PC-9 (cell line): ENCODE results near the gene LRMDA. TPM values are rescaled to one million over a fixed set of nuclear protein-coding genes. Genes with fewer than 3 reads are reported as not detected.

Source experiments
- BruUV-seq: library from RNA; stranded (reverse); fragments of 400-500 nt; replicated peaks from 2 replicates; lab custom pipeline; 2021; lab: Mats Ljungman, UMichigan
- CTCF ChIA-PET: fragments of 300-600 bp; sonication (Branson Sonifier 250); formaldehyde crosslinking; loops from one replicate; lab custom pipeline; 2022; ENCODE audit warnings: antibody characterized with exemption; lab: Charles Lee
- POLR2A ChIA-PET: fragments of 300-600 bp; sonication (Branson Sonifier 250); formaldehyde crosslinking; loops from one replicate; lab custom pipeline; 2022; ENCODE audit warnings: antibody characterized with exemption; ENCODE audit not compliant: unreplicated experiment; lab: Charles Lee
- DNase-seq, 2 experiments: peaks; one replicate each; pipeline versions ENCODE4 v3.0.0 to v3.0.0-alpha.2; 2015 to 2022; ENCODE audit warnings: mixed read lengths in 1 of 2
- H2AFZ ChIP-seq: fragments of 200-600 bp; sonication (generic); 2 replicates; pipeline ENCODE4 v1.8.1; 2017; ENCODE audit warnings: antibody characterized with exemption
- H3F3A ChIP-seq: fragments of 200-600 bp; sonication (generic); 2 replicates; pipeline ENCODE4 v1.8.1; 2017; ENCODE audit warnings: antibody characterized with exemption, mild to moderate bottlenecking, low read depth; ENCODE audit not compliant: insufficient read depth
- H3K27ac ChIP-seq: fragments of 200-600 bp; sonication (generic); 2 replicates; pipeline ENCODE4 v1.6.1; 2016; ENCODE audit warnings: mixed run types
- H3K27me3 ChIP-seq: fragments of 200-600 bp; sonication (generic); 2 replicates; pipeline ENCODE4 v1.6.1; 2016; ENCODE audit warnings: low read depth, mixed run types; ENCODE audit not compliant: insufficient read depth
- H3K36me3 ChIP-seq: fragments of 200-600 bp; sonication (generic); 2 replicates; pipeline ENCODE4 v1.6.1; 2016; ENCODE audit warnings: low read depth, mixed run types
- H3K4me1 ChIP-seq: fragments of 200-600 bp; sonication (generic); replicated peaks from 2 replicates; pipeline ENCODE4 v1.6.1; 2016; ENCODE audit warnings: mixed run types; ENCODE audit not compliant: insufficient read depth
- H3K4me2 ChIP-seq: fragments of 200-600 bp; sonication (generic); 2 replicates; pipeline ENCODE4 v1.6.1; 2017; ENCODE audit warnings: mixed run types
- H3K4me3 ChIP-seq: fragments of 200-600 bp; sonication (generic); 2 replicates; pipeline ENCODE4 v1.6.1; 2016; ENCODE audit warnings: mixed run types
- H3K79me2 ChIP-seq: fragments of 200-600 bp; sonication (generic); 2 replicates; pipeline ENCODE4 v1.6.1; 2017; ENCODE audit warnings: low read depth, mixed run types
- H3K9me2 ChIP-seq: fragments of 200-600 bp; sonication (generic); 2 replicates; pipeline ENCODE4 v1.8.1; 2017; ENCODE audit warnings: mild to moderate bottlenecking; ENCODE audit not compliant: insufficient read depth
- H3K9me3 ChIP-seq: fragments of 200-600 bp; sonication (generic); 2 replicates; pipeline ENCODE4 v1.8.1; 2016; ENCODE audit warnings: low read depth; ENCODE audit not compliant: insufficient read depth
- H4K20me1 ChIP-seq: fragments of 200-600 bp; sonication (generic); 2 replicates; pipeline ENCODE4 v1.8.1; 2017; ENCODE audit not compliant: insufficient read depth
- EZH2 ChIP-seq: fragments of 200-600 bp; sonication (generic); IDR thresholded peaks from 2 replicates; pipeline ENCODE4 v1.8.0; 2017; ENCODE audit warnings: antibody characterized with exemption, low read depth
- intact Hi-C: fragments of 100-400 bp; cut with micrococcal nuclease; formaldehyde crosslinking; loops from one replicate; pipeline ENCODE4 v1.10.0; 2022; ENCODE audit not compliant: unreplicated experiment
- total RNA-seq: library from RNA; stranded (reverse); gene quantifications from 2 replicates; pipeline ENCODE4 v1.2.3, GENCODE V29; 2021
- TF ChIP-seq, protein P1 (sequence below): fragments of 200-600 bp; sonication (generic); conservative IDR thresholded peaks from 2 replicates; pipeline ENCODE4 v1.6.1; 2017; ENCODE audit warnings: mixed run types, antibody characterized with exemption, mild to moderate bottlenecking, moderate library complexity

Gene LRMDA
- total RNA-seq, 1 experiment from 2014 or later: not detected

DNA sequence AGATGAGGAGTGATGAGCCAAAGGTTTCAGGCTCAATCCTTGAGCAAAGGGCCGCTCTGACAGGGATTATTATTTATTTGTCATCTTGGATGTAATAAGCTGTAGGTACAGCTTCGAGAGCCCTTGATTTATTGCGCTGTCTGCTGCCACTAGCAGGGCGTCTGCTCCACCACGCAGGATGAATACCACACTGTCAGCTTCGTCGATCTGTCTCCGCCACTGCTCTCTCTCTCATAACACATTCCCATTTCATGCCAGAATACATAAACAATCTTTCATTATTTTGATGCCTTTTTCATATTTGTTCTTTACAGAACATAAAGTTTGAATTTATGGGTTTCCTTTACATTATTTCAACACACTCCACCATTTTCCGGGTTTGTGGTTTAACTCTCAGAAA lies 276.6 kb downstream of the LRMDA start:
- no peaks in the 10 kb centered on the region for H3K79me2 ChIP-seq
- H3K27me3 ChIP-seq: no peaks in the 10 kb centered on the region
- H3K4me3 ChIP-seq: no peak overlapping the region
- no peak overlapping the region for H3K4me2 ChIP-seq
- no peaks in the 10 kb centered on the region for H3K9me2 ChIP-seq
- no peaks in the 10 kb centered on the region for H3K36me3 ChIP-seq
- no peaks in the 10 kb centered on the region for H3F3A ChIP-seq
- no peaks in the 10 kb centered on the region for H3K4me1 ChIP-seq
- ChIA-PET CTCF (no interaction called here), POLR2A (no interaction called here)
- DNase-seq: no peak
- H3K27ac ChIP-seq: no peak overlapping the region
- intact Hi-C loops: no loop called here
- H4K20me1 ChIP-seq: no peaks in the 10 kb centered on the region
- H3K9me3 ChIP-seq: no peaks in the 10 kb centered on the region
- no TSS peak for BruUV-seq
- TF ChIP-seq, protein P1, sequence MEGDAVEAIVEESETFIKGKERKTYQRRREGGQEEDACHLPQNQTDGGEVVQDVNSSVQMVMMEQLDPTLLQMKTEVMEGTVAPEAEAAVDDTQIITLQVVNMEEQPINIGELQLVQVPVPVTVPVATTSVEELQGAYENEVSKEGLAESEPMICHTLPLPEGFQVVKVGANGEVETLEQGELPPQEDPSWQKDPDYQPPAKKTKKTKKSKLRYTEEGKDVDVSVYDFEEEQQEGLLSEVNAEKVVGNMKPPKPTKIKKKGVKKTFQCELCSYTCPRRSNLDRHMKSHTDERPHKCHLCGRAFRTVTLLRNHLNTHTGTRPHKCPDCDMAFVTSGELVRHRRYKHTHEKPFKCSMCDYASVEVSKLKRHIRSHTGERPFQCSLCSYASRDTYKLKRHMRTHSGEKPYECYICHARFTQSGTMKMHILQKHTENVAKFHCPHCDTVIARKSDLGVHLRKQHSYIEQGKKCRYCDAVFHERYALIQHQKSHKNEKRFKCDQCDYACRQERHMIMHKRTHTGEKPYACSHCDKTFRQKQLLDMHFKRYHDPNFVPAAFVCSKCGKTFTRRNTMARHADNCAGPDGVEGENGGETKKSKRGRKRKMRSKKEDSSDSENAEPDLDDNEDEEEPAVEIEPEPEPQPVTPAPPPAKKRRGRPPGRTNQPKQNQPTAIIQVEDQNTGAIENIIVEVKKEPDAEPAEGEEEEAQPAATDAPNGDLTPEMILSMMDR: no peak
- no peak for TF ChIP-seq EZH2
- no peak overlapping the region for H2AFZ ChIP-seq

DNA sequence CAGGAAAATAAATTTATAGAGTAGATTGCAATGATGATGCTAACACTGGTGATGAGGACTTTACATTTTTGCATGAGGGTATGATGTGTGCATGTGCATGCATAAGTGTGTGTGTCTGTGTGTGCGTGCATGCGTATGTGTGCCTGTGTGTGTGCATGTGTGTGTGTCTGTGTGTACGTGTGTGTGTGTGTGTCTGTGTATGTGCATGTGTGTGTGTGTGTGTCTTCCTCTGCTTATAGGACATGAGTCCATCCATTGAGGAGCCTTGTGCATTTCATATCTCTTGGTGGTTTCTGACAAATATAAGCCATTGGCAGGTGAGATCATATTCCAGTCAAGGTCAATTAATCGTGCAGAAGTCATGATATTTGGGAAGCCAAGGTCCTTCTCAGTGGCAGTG lies 277.8 kb downstream of the LRMDA start:
- ChIA-PET CTCF (no interaction called here), POLR2A (no interaction called here)
- H3K4me1 ChIP-seq: no peaks in the 10 kb centered on the region
- no peak overlapping the region for H3K27ac ChIP-seq
- no peak overlapping the region for H3K4me2 ChIP-seq
- H3K36me3 ChIP-seq: no peaks in the 10 kb centered on the region
- H3K9me2 ChIP-seq: no peaks in the 10 kb centered on the region
- no peaks in the 10 kb centered on the region for H3K27me3 ChIP-seq
- intact Hi-C loops: no loop called here
- TF ChIP-seq, protein P1: no peak
- TF ChIP-seq EZH2: no peak
- no TSS peak for BruUV-seq
- no peaks in the 10 kb centered on the region for H4K20me1 ChIP-seq
- no peak overlapping the region for H2AFZ ChIP-seq
- no peak for DNase-seq
- H3K79me2 ChIP-seq: no peaks in the 10 kb centered on the region
- no peaks in the 10 kb centered on the region for H3K9me3 ChIP-seq
- no peaks in the 10 kb centered on the region for H3F3A ChIP-seq
- no peak overlapping the region for H3K4me3 ChIP-seq

DNA sequence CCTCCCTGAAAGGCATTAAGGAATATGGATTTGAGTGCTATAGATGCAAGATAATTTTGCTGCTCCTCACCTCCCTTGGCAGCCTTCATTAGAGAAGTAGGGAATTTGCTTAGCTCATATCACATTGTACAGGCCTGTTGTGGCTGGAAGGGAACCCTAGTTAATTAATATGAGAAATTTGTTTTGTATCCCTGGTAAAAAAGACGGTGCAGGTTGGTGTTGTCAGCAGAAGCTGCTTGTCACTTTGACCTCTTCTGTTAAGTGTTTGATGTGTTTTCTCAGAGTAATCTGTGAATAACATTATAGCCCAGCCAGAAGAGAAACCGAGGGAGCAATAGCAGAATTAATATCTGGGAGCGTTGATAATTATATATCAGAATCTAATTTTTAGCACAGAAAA lies 278.4 kb downstream of the LRMDA start:
- TF ChIP-seq, protein P1: no peak
- no peak for TF ChIP-seq EZH2
- H3K79me2 ChIP-seq: no peaks in the 10 kb centered on the region
- no peaks in the 10 kb centered on the region for H3K36me3 ChIP-seq
- no peak overlapping the region for H3K4me3 ChIP-seq
- intact Hi-C loops: no loop called here
- H4K20me1 ChIP-seq: no peaks in the 10 kb centered on the region
- CTCF ChIA-PET: no interaction called here
- H3K27ac ChIP-seq: no peak overlapping the region
- no peak for DNase-seq
- H2AFZ ChIP-seq: no peak overlapping the region
- H3K9me2 ChIP-seq: no peaks in the 10 kb centered on the region
- H3K4me2 ChIP-seq: no peak overlapping the region
- no peaks in the 10 kb centered on the region for H3K9me3 ChIP-seq
- H3K4me1 ChIP-seq: no peaks in the 10 kb centered on the region
- no TSS peak for BruUV-seq
- no peaks in the 10 kb centered on the region for H3F3A ChIP-seq
- POLR2A ChIA-PET: no interaction called here
- no peaks in the 10 kb centered on the region for H3K27me3 ChIP-seq
